ENCODE results near the gene IGF2. TPM values are rescaled to one million over a fixed set of nuclear protein-coding genes. Genes with fewer than 3 reads are reported as not detected.

The IGF2 gene, protein sequence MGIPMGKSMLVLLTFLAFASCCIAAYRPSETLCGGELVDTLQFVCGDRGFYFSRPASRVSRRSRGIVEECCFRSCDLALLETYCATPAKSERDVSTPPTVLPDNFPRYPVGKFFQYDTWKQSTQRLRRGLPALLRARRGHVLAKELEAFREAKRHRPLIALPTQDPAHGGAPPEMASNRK
- 1.3 to 3.3 TPM (median 1.9 TPM) in 5 replicates for total RNA-seq (2022; extraction: Qiagen RNA extraction; ENCODE audit: low read depth)

DNA sequence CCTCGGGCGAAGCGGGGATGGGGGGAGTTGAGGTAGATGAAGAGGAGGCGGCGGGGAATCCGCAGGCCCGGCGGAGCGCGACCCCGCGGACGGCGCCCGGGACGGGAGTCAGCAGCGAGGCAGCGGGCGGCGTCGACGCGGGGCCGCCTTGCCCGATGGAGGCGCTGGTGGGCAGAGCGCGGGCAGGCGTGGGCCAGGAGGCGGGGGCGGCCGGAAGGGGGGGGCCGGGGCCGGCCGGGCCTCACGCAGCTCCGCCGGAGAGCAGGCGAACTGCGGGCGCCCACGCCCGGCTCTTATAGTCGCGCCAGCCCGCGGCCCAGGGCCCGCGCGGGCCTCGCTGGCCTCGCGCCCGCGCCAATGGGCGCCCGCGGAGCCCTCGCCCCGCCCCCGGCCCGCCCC lies at the start of gene IGF2:
Gene IGF2, minus strand, starts transcription at position 267 of the 399 bp plus-strand sequence. CDS start 3,866 bp downstream, outside the sequence.

DNA sequence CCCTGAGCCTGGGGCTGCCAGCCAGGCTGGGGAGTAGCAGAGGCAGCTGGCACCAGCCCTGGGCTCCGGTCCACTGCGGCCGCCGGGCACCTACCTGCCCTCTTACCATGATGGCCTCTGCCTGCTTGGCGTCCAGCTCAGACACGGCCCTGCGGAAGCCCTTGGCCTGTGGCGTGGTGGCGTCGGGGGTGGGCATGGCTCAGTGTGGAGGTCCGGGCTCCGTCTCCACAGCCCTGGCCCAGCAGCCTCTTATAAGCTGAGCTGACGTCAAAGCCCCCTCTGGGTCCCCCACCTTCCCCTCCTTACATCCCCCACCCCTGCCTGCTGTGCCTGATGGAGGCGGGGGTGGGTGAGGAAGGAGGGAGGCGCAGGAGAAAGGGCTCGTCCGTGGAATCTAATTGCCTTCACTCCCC lies 32.4 kb upstream of the IGF2 start, which contains the start of gene TH:
Gene TH, minus strand, starts transcription at position 225 of the 413 bp plus-strand sequence. Its CDS starts 29 bp downstream, at position 196.

DNA sequence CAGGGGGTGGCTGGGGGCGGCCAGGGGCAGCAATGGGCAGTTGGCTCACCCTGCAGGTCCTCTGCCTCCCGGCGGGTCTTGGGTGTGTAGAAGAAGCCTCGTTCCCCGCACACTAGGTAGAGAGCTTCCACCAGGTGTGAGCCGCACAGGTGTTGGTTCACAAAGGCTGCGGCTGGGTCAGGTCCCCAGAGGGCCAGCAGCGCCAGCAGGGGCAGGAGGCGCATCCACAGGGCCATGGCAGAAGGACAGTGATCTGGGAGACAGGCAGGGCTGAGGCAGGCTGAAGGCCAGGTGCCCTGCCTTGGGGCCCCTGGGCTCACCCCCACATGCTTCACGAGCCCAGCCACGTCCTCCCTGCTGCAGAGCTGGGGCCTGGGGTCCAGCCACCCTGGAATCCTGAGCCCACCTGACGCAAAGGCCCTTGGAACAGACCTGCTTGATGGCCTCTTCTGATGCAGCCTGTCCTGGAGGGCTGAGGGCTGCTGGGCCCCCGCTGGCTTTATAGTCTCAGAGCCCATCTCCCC lies 21.6 kb upstream of the IGF2 start, which contains the start of gene INS:
Gene INS, minus strand, starts transcription at position 474 of the 524 bp plus-strand sequence. Its CDS starts 238 bp downstream, at position 236.

Other genes starting within 250 kb of the IGF2 start
- gene PRR33, start 247.5 kb downstream of the IGF2 start, total RNA-seq (2022; extraction: Qiagen RNA extraction; ENCODE audit: low read depth) = 0.02 TPM in 1 of 5 replicates, not detected in the others
- not detected in 5 replicates for gene TNNT3, start 219.7 kb downstream of the IGF2 start, total RNA-seq (2022; extraction: Qiagen RNA extraction; ENCODE audit: low read depth)
- 147 to 160 TPM (median 156 TPM) in 5 replicates for gene MRPL23, start 192.1 kb downstream of the IGF2 start, total RNA-seq (2022; extraction: Qiagen RNA extraction; ENCODE audit: low read depth)
- gene H19, start 141.5 kb downstream of the IGF2 start, total RNA-seq (2022; extraction: Qiagen RNA extraction; ENCODE audit: low read depth) = 7.0 to 13.2 TPM (median 9.8 TPM) in 5 replicates
- not detected in 5 replicates for gene INS, start 21.8 kb upstream of the IGF2 start, total RNA-seq (2022; extraction: Qiagen RNA extraction; ENCODE audit: low read depth)
- 0.09 TPM in 1 of 5 replicates, not detected in the others for gene TH, start 32.4 kb upstream of the IGF2 start, total RNA-seq (2022; extraction: Qiagen RNA extraction; ENCODE audit: low read depth)
- 0.03 to 0.07 TPM in 2 of 5 replicates, not detected in the others for gene ASCL2, start 131.2 kb upstream of the IGF2 start, total RNA-seq (2022; extraction: Qiagen RNA extraction; ENCODE audit: low read depth)
- not detected in 5 replicates for gene C11orf21, start 162.5 kb upstream of the IGF2 start, total RNA-seq (2022; extraction: Qiagen RNA extraction; ENCODE audit: low read depth)
- not detected in 5 replicates for gene TSPAN32, start 162.6 kb upstream of the IGF2 start, total RNA-seq (2022; extraction: Qiagen RNA extraction; ENCODE audit: low read depth)
- 281 to 422 TPM (median 421 TPM) in 5 replicates for gene CD81, start 237.9 kb upstream of the IGF2 start, total RNA-seq (2022; extraction: Qiagen RNA extraction; ENCODE audit: low read depth)